Measurements from ENCODE around the gene MACF1. TPM values are rescaled to one million over a fixed set of nuclear protein-coding genes. Genes with fewer than 3 reads are reported as not detected.

MACF1 gene
- total RNA-seq, 2 donors from 2014 or later: 273 to 278 TPM

DNA sequence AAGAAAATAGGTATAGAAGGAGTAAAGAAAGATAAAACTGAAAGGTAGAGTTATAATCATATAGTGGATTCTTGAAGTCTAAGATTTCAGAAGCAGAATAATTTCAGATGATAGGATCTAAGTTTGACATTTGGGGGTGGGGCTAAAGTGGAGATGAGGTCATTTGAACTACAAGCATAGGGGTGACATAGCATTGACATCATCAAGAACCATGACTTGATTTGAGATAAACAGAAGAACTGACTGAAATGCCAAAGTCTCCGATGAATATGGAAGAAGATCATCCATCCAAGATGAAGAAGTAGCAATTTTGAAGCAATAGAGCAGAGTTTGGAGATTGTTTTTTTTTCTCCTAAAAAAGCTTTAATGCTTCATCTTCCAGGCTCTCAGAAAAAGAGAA is 122.3 kb downstream of the MACF1 start:
- no peaks in the 10 kb centered on the region for H3K4me1 ChIP-seq
- H3K36me3 ChIP-seq: peaks cover 94% of the 10 kb centered on the region
- H3K4me3 ChIP-seq: no peak overlapping the region
- H3K27ac ChIP-seq: no peak overlapping the region
- H3K27me3 ChIP-seq: no peaks in the 10 kb centered on the region
- DNase-seq (ENCODE audit: low spot score): no peak
- TF ChIP-seq, protein P1, sequence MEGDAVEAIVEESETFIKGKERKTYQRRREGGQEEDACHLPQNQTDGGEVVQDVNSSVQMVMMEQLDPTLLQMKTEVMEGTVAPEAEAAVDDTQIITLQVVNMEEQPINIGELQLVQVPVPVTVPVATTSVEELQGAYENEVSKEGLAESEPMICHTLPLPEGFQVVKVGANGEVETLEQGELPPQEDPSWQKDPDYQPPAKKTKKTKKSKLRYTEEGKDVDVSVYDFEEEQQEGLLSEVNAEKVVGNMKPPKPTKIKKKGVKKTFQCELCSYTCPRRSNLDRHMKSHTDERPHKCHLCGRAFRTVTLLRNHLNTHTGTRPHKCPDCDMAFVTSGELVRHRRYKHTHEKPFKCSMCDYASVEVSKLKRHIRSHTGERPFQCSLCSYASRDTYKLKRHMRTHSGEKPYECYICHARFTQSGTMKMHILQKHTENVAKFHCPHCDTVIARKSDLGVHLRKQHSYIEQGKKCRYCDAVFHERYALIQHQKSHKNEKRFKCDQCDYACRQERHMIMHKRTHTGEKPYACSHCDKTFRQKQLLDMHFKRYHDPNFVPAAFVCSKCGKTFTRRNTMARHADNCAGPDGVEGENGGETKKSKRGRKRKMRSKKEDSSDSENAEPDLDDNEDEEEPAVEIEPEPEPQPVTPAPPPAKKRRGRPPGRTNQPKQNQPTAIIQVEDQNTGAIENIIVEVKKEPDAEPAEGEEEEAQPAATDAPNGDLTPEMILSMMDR (IDR thresholded peaks at IDR 0.05): no peak
- H3K9me3 ChIP-seq: no peaks in the 10 kb centered on the region

DNA sequence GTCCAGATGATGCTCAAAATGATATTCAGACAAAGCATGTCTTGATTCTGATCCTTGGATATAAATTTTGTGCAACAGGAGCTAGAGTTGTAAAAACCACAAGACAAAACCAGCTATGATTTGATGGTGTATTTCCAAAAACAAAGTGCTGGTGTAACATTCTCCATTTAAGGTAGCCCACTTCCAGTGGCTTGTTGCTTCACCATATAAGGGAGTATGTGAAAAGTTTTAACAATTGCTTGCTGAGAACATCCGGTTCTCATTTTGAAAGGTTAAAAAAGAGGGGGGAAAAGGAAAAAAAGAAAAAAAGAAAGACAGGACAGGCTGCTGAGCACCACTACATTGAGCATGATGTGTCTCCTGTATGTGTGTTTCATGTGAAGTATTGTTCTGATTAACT is 123.6 kb downstream of the MACF1 start:
- Histone ChIP-seq H3K27ac (no peak overlapping the region), H3K36me3 (peaks cover 95% of the 10 kb centered on the region), H3K9me3 (no peaks in the 10 kb centered on the region), H3K4me3 (no peak overlapping the region), H3K4me1 (no peaks in the 10 kb centered on the region), H3K27me3 (no peaks in the 10 kb centered on the region)
- TF ChIP-seq, protein P1 (IDR thresholded peaks at IDR 0.05): no peak
- no peak for DNase-seq (ENCODE audit: low spot score)

DNA sequence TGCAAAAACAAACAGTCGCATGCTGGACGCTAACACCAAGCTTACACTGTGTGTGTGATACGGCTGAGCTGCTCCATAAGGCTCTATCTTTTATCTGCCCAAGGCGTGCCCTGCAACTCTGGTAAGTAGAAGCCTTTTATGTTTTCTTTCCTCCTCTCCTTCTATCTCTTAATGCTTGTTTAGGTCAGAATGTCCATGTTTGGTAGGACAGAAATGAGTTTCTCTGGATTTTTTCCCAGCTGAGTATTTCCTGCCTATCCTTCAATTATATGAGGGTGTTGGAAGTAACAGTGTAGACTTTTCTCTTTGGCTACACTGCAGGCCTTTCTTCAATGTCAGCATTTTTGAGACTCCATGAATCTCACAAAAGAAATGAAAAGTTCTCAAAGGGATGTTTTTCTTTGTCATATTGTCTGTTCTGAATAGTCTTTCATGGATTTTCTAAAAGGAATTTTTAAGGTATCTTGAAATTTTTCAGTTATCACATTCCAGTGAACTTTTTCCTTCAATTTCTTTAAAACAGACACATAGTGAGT is 124.2 kb downstream of the MACF1 start:
- Histone ChIP-seq H3K4me3 (no peak overlapping the region), H3K4me1 (no peaks in the 10 kb centered on the region), H3K36me3 (peaks cover 95% of the 10 kb centered on the region), H3K27ac (no peak overlapping the region), H3K9me3 (no peaks in the 10 kb centered on the region), H3K27me3 (no peaks in the 10 kb centered on the region)
- TF ChIP-seq, protein P1 (IDR thresholded peaks at IDR 0.05): no peak
- no peak for DNase-seq (ENCODE audit: low spot score)

DNA sequence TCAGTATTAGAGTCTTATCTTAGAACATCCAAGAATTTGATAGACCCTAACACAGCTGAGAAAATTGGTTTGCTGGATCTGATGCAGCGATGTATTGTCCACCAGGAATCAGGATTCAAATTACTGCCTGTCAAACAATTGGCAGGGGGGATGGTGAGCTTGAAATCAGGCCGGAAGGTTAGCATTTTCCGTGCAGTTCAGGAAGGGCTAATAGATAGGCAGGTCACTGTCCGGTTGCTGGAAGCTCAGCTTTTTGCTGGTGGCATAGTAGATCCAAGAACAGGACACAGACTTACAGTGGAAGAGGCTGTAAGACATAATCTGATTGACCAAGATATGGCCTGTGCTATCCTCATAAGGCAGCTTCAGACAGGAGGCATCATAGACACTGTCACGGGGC is 127.2 kb downstream of the MACF1 start:
- Histone ChIP-seq H3K36me3 (peaks cover 85% of the 10 kb centered on the region), H3K27me3 (no peaks in the 10 kb centered on the region), H3K4me1 (no peaks in the 10 kb centered on the region), H3K9me3 (no peaks in the 10 kb centered on the region), H3K4me3 (no peak overlapping the region), H3K27ac (no peak overlapping the region)
- DNase-seq (ENCODE audit: low spot score): no peak
- TF ChIP-seq, protein P1 (IDR thresholded peaks at IDR 0.05): no peak

DNA sequence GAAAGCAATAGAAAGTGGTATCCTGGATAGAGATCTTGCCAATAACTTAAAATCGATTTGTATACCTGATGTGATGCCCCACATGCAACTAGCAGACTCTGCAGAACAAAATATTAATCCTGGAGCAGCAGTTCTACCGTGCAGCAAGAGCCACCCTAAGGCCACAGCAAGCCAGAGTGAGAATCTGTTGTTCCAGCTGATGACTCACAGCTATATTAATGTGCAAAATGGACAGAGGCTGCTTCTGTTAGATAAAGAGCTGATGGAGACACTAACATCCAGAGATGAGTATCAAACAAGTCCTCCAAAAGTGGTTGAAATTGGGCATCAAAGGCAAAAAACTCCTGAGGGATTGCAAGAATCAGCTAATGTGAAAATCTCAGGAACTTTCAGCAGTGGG is 127.8 kb downstream of the MACF1 start:
- no peak overlapping the region for H3K27ac ChIP-seq
- peaks cover 85% of the 10 kb centered on the region for H3K36me3 ChIP-seq
- no peaks in the 10 kb centered on the region for H3K4me1 ChIP-seq

More for the DNA sequence above, 127.8 kb downstream of the MACF1 start:
- TF ChIP-seq, protein P1 (IDR thresholded peaks at IDR 0.05): no peak
- H3K27me3 ChIP-seq: no peaks in the 10 kb centered on the region
- no peaks in the 10 kb centered on the region for H3K9me3 ChIP-seq
- DNase-seq (ENCODE audit: low spot score): no peak
- no peak overlapping the region for H3K4me3 ChIP-seq

Data from right atrium auricular region (tissue), 2 donors.